OCI-LY1 (cell line): ENCODE measurements around the gene PPIL4.

Experiments used
- H2AFZ ChIP-seq: fragments of 200-600 bp; sonication (generic), shearing (Covaris generic); 2 replicates; pipeline ENCODE4 v1.6.0; 2014; ENCODE audit warnings: antibody characterized with exemption, mild to moderate bottlenecking, low read length
- H3F3A ChIP-seq: fragments of 200-600 bp; sonication (generic), shearing (Covaris generic); 2 replicates; pipeline ENCODE4 v1.6.0; 2014; ENCODE audit warnings: mild to moderate bottlenecking, antibody characterized with exemption, low read length, moderate library complexity; ENCODE audit not compliant: insufficient read depth
- H3K27ac ChIP-seq: fragments of 200-600 bp; sonication (generic); 2 replicates; pipeline ENCODE4 v1.5.1; 2014; ENCODE audit warnings: low read length, mixed run types, mild to moderate bottlenecking, low read depth; ENCODE audit not compliant: poor library complexity, severe bottlenecking
- H3K27me3 ChIP-seq: fragments of 200-600 bp; sonication (generic); 2 replicates; pipeline ENCODE4 v1.6.0; 2014; ENCODE audit warnings: antibody characterized with exemption, mild to moderate bottlenecking, low read length, moderate library complexity; ENCODE audit not compliant: insufficient read depth
- H3K36me3 ChIP-seq: fragments of 200-600 bp; sonication (generic); 2 replicates; pipeline ENCODE4 v1.6.1; 2014; ENCODE audit warnings: mild to moderate bottlenecking, antibody characterized with exemption, low read length, moderate library complexity, mixed read lengths; ENCODE audit not compliant: insufficient read depth
- H3K4me1 ChIP-seq: fragments of 200-600 bp; sonication (generic); 2 replicates; pipeline ENCODE4 v1.5.1; 2014; ENCODE audit warnings: mild to moderate bottlenecking, low read length, moderate library complexity; ENCODE audit not compliant: insufficient read depth, severe bottlenecking
- H3K4me2 ChIP-seq: fragments of 200-600 bp; sonication (generic), shearing (Covaris generic); 2 replicates; pipeline ENCODE4 v1.6.1; 2014; ENCODE audit warnings: low read length
- H3K4me3 ChIP-seq: fragments of 200-600 bp; sonication (generic); 2 replicates; pipeline ENCODE4 v1.5.1; 2014; ENCODE audit warnings: low read length, low read depth, mild to moderate bottlenecking, mixed read lengths; ENCODE audit not compliant: poor library complexity, severe bottlenecking
- H3K79me2 ChIP-seq: fragments of 200-600 bp; shearing (Covaris generic); 2 replicates; pipeline ENCODE4 v1.6.1; 2016; ENCODE audit warnings: mixed run types, low read length, mixed read lengths; ENCODE audit not compliant: insufficient read depth
- H3K9ac ChIP-seq: fragments of 200-600 bp; sonication (generic), shearing (Covaris generic); 2 replicates; pipeline ENCODE4 v1.6.1; 2014; ENCODE audit warnings: mild to moderate bottlenecking, low read length, mixed read lengths
- H3K9me2 ChIP-seq: fragments of 200-600 bp; sonication (generic), shearing (Covaris generic); 2 replicates; pipeline ENCODE4 v1.6.1; 2014; ENCODE audit warnings: low read depth, mild to moderate bottlenecking, low read length, mixed read lengths
- H3K9me3 ChIP-seq: fragments of 200-600 bp; shearing (Covaris generic); 2 replicates; pipeline ENCODE4 v1.6.1; 2014; ENCODE audit warnings: low read length, mixed read lengths
- H4K20me1 ChIP-seq: fragments of 200-600 bp; sonication (generic), shearing (Covaris generic); 2 replicates; pipeline ENCODE4 v1.6.0; 2016; ENCODE audit warnings: mild to moderate bottlenecking, low read length; ENCODE audit not compliant: insufficient read depth
- CTCF ChIP-seq: fragments of 200-600 bp; sonication (generic), shearing (Covaris generic); IDR thresholded peaks from 2 replicates; pipeline ENCODE4 v1.5.1; 2017; ENCODE audit warnings: mild to moderate bottlenecking, antibody characterized with exemption, low read length, moderate library complexity, mixed read lengths
- EZH2 ChIP-seq: fragments of 200-600 bp; sonication (generic), shearing (Covaris generic); IDR thresholded peaks from 2 replicates; pipeline ENCODE4 v1.8.0; 2017; ENCODE audit warnings: borderline replicate concordance, mixed run types, mild to moderate bottlenecking, antibody characterized with exemption, low read length, moderate library complexity, mixed read lengths

The PPIL4 gene

DNA sequence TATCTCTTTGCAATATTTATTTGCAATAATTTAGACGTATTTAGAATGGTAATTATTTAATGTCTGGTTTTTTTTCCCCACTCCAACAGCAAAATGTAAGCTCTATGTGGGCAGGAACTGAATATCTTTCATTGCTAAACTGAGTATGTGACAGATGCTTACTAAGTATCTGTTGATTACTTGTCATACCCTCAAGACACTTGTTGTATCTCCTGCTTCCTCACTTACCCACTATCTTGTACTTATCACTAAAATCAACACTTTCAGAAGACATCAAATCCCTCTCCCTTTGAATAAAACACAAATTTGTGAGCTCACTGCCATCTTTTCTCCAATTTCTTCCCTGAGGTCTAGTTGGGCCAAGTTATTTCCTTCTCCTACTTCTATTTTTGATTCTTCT lies 30.3 kb downstream of the PPIL4 start:
- Histone ChIP-seq H3K4me2 (no peak overlapping the region), H3K27me3 (no peaks in the 10 kb centered on the region), H3K9me3 (no peaks in the 10 kb centered on the region), H3F3A (no peaks in the 10 kb centered on the region), H3K79me2 (no peaks in the 10 kb centered on the region), H3K27ac (no peak overlapping the region), H3K9ac (no peak overlapping the region), H2AFZ (no peak overlapping the region), H4K20me1 (no peaks in the 10 kb centered on the region), H3K4me1 (no peaks in the 10 kb centered on the region), H3K9me2 (no peaks in the 10 kb centered on the region), H3K36me3 (peaks cover 49% of the 10 kb centered on the region), H3K4me3 (no peak overlapping the region)
- TF ChIP-seq CTCF (no peak), EZH2 (no peak)

- Histone ChIP-seq H3K9me2 (no peaks in the 10 kb centered on the region), H3K4me3 (no peak overlapping the region), H3K9ac (no peak overlapping the region), H3K4me1 (no peaks in the 10 kb centered on the region), H3K27ac (no peak overlapping the region), H4K20me1 (no peaks in the 10 kb centered on the region), H2AFZ (no peak overlapping the region), H3K4me2 (no peak overlapping the region), H3K9me3 (no peaks in the 10 kb centered on the region), H3K27me3 (no peaks in the 10 kb centered on the region), H3K79me2 (no peaks in the 10 kb centered on the region), H3F3A (no peaks in the 10 kb centered on the region), H3K36me3 (peaks cover 44% of the 10 kb centered on the region)
- TF ChIP-seq EZH2 (no peak), CTCF (no peak)
Observed at GRCh38 chr6:149513915-149514314, 31.9 kb downstream of the PPIL4 start.

DNA sequence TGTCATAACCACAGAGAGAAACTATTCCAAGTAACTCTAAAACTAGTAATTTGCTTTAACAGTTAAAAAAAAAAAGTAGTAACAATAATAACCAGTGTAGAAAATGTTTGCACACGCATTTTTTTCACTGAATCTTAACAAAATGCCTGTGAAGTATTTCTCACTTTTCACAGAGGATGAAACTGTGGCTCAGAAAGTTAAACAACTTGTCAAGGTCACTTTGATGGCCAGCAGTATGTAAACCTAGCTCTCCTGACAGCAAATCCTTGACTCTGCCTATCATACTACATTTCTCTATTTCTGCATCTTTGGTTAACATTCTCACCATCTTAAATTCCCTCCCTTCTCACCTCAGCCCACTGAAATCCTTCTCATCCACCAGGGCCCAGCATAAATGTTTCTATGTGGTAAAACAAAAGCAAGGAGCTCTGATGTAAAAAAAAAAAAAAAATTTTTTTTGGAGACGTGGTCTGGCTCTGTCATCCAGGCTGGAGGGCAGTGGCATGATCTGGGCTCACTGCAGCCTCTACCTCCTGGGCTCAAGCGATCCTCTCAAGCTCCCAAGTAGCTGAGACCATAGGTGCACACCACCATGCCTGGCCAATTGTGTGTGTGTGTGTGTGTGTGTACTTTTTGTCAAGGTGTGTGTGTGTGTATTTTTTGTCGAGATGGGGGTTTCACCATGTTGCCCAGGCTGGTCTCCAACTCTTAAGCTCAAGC lies 34.9 kb downstream of the PPIL4 start:
- no peak overlapping the region for H3K4me3 ChIP-seq

More for the DNA sequence above, 34.9 kb downstream of the PPIL4 start:
- no peak for TF ChIP-seq EZH2
- TF ChIP-seq CTCF: no peak
- Histone ChIP-seq H3F3A (no peaks in the 10 kb centered on the region; the same call in 1 of the 2 replicates), H3K9ac (no peak overlapping the region), H3K9me2 (no peaks in the 10 kb centered on the region), H3K9me3 (no peaks in the 10 kb centered on the region), H3K4me2 (no peak overlapping the region), H3K27ac (no peak overlapping the region), H4K20me1 (no peaks in the 10 kb centered on the region), H3K27me3 (no peaks in the 10 kb centered on the region), H3K79me2 (peaks cover 6% of the 10 kb centered on the region; the same call in 1 of the 2 replicates), H3K36me3 (peaks cover 35% of the 10 kb centered on the region), H3K4me1 (peaks cover 4% of the 10 kb centered on the region), H2AFZ (no peak overlapping the region)
